GM19238 (cell line): ENCODE results near the gene PHTF2.
"Not testable (repeated sequence)": the region's sequence is repeated elsewhere in the genome, so short reads cannot be mapped to it uniquely, and the experiment has no call there.

Experiments used
- DNase-seq: peaks from one replicate; pipeline ENCODE4 v3.0.0; 2011; ENCODE audit warnings: low spot score; ENCODE audit not compliant: insufficient read length

The PHTF2 gene

GRCh38 chr7:77798394-77799077, at the start of gene PHTF2, which contains the start of gene TMEM60:
Gene PHTF2 (plus strand): TSS chr7:77798773.
Gene TMEM60 (minus strand): TSS chr7:77798434. CDS start chr7:77794373, 4,061 bp downstream.
- peak; percentile 71 for DNase-seq

- DNase-seq: no peak
Observed at GRCh38 chr7:77752016-77752415, 46.6 kb upstream of the PHTF2 start.

GRCh38 chr7:77753173-77753572, 45.4 kb upstream of the PHTF2 start:
- no peak for DNase-seq

GRCh38 chr7:77757589-77757988, 41.0 kb upstream of the PHTF2 start:
- DNase-seq: no peak

GRCh38 chr7:77759294-77759889, 39.2 kb upstream of the PHTF2 start:
- no peak for DNase-seq

- DNase-seq: no peak
Observed at GRCh38 chr7:77760809-77761453, 37.6 kb upstream of the PHTF2 start.

- no peak for DNase-seq
Observed at GRCh38 chr7:77765481-77765880, 33.1 kb upstream of the PHTF2 start.

GRCh38 chr7:77765906-77766800, 32.4 kb upstream of the PHTF2 start:
- DNase-seq: no peak

GRCh38 chr7:77766801-77767605, 31.6 kb upstream of the PHTF2 start:
- no peak for DNase-seq

- DNase-seq: no peak
Observed at GRCh38 chr7:77770316-77770715, 28.3 kb upstream of the PHTF2 start.

GRCh38 chr7:77771901-77772300, 26.7 kb upstream of the PHTF2 start:
- DNase-seq: no peak

GRCh38 chr7:77778535-77778934, 20.0 kb upstream of the PHTF2 start:
- no peak for DNase-seq

GRCh38 chr7:77782383-77782782, 16.2 kb upstream of the PHTF2 start:
- DNase-seq: no peak

- DNase-seq: no peak
Observed at GRCh38 chr7:77783111-77783510, 15.5 kb upstream of the PHTF2 start.

- no peak for DNase-seq
Observed at GRCh38 chr7:77783545-77783944, 15.0 kb upstream of the PHTF2 start.

GRCh38 chr7:77784426-77784825, 14.1 kb upstream of the PHTF2 start:
- DNase-seq: not testable (repeated sequence)

GRCh38 chr7:77786018-77786417, 12.6 kb upstream of the PHTF2 start:
- no peak for DNase-seq

GRCh38 chr7:77786741-77787140, 11.8 kb upstream of the PHTF2 start:
- no peak for DNase-seq

GRCh38 chr7:77788327-77788902, 10.2 kb upstream of the PHTF2 start:
- no peak for DNase-seq

- no peak for DNase-seq
Observed at GRCh38 chr7:77791336-77791735, 7.2 kb upstream of the PHTF2 start.
